SU-DHL-6 (cell line): ENCODE data around the gene B3GAT1.

Experiments used
- EZH2phosphoT487 ChIP-seq: fragments of 200-600 bp; sonication (generic), shearing (Covaris generic); conservative IDR thresholded peaks from 2 replicates; pipeline ENCODE4 v1.6.1; 2018; ENCODE audit warnings: mild to moderate bottlenecking, antibody characterized with exemption, low read length, moderate library complexity, mixed read lengths
- TF ChIP-seq, protein P1 (sequence below): fragments of 200-600 bp; sonication (generic); IDR thresholded peaks from one replicate; pipeline ENCODE4 v1.5.1; 2017; ENCODE audit warnings: antibody characterized with exemption, mild to moderate bottlenecking, low read length, moderate library complexity; ENCODE audit not compliant: insufficient read depth, poor library complexity, severe bottlenecking

DNA sequence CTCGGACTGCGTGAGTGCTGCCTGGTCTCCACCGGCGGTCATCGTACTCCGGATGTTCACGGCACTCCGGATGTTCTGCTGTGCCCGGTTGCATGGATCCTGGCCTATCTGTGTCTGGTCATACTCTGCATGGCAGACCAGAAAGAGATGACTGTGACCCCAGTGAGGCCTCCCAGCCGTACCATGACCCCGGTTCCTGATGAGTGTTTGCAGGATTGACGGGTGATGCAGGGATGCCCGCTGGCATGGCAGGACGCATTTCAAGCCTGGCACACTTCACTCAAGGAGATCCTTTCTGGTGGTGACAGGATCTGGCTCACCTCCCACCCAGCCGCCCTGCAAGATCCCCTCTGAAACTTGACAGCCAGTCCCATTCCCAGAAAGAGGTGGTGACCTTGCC, 74.0 kb downstream of the B3GAT1 start:
- TF ChIP-seq, protein P1, sequence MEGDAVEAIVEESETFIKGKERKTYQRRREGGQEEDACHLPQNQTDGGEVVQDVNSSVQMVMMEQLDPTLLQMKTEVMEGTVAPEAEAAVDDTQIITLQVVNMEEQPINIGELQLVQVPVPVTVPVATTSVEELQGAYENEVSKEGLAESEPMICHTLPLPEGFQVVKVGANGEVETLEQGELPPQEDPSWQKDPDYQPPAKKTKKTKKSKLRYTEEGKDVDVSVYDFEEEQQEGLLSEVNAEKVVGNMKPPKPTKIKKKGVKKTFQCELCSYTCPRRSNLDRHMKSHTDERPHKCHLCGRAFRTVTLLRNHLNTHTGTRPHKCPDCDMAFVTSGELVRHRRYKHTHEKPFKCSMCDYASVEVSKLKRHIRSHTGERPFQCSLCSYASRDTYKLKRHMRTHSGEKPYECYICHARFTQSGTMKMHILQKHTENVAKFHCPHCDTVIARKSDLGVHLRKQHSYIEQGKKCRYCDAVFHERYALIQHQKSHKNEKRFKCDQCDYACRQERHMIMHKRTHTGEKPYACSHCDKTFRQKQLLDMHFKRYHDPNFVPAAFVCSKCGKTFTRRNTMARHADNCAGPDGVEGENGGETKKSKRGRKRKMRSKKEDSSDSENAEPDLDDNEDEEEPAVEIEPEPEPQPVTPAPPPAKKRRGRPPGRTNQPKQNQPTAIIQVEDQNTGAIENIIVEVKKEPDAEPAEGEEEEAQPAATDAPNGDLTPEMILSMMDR = no peak
- no peak for TF ChIP-seq EZH2phosphoT487
